Brain microvascular endothelial cell (primary cell): Measurements from ENCODE around the gene CHKA.
A peak's percentile ranks its signal among the peaks of the same experiment; 100 is the strongest.

ENCODE experiments used
- DNase-seq: peaks from one replicate; pipeline ENCODE4 v3.0.0-alpha.2; 2020
- H3K27ac ChIP-seq: fragments of 250-450 bp; sonication (Bioruptor Pico); 2 replicates; pipeline ENCODE4 v1.5.1; 2020; ENCODE audit warnings: mild to moderate bottlenecking, moderate library complexity
- H3K27me3 ChIP-seq: fragments of 250-450 bp; sonication (Bioruptor Pico); replicated peaks from 2 replicates; pipeline ENCODE4 v1.5.1; 2020; ENCODE audit warnings: mild to moderate bottlenecking
- H3K36me3 ChIP-seq: fragments of 250-450 bp; sonication (Bioruptor Pico); replicated peaks from 2 replicates; pipeline ENCODE4 v1.5.1; 2020; ENCODE audit warnings: mild to moderate bottlenecking
- H3K4me3 ChIP-seq: 2 replicates; pipeline ENCODE4 v1.5.1; 2011; ENCODE audit warnings: low read depth, mild to moderate bottlenecking, control low read depth, low read length, moderate library complexity
- CTCF ChIP-seq: IDR thresholded peaks from 2 replicates; pipeline ENCODE4 v1.5.1; 2011; ENCODE audit warnings: low read depth, mild to moderate bottlenecking, moderate library complexity, low read length, control low read depth, inconsistent platforms; ENCODE audit errors: missing control alignments
- in situ Hi-C: cut with HindIII; loops from 2 replicates; pipeline ENCODE4 v1.10.0; 2017; ENCODE audit warnings: low sequenced_read_pairs, low pct_ligation_motif_present

The CHKA gene

GRCh38 chr11:68047437-68048290, 73.5 kb downstream of the CHKA start:
- in situ Hi-C loops, result no loop called here
- TF ChIP-seq CTCF, result no peak
- Histone ChIP-seq H3K27ac (no peak overlapping the region), H3K36me3 (peaks cover 86% of the 10 kb centered on the region), H3K27me3 (no peaks in the 10 kb centered on the region), H3K4me3 (no peak overlapping the region)
- no peak for DNase-seq

GRCh38 chr11:68044898-68045351, 76.3 kb downstream of the CHKA start:
- no peaks in the 10 kb centered on the region for H3K27me3 ChIP-seq
- H3K27ac ChIP-seq, result no peak overlapping the region
- DNase-seq, result no peak
- in situ Hi-C loops, result no loop called here
- no peak for TF ChIP-seq CTCF
- no peak overlapping the region for H3K4me3 ChIP-seq
- peaks cover 69% of the 10 kb centered on the region for H3K36me3 ChIP-seq

DNA sequence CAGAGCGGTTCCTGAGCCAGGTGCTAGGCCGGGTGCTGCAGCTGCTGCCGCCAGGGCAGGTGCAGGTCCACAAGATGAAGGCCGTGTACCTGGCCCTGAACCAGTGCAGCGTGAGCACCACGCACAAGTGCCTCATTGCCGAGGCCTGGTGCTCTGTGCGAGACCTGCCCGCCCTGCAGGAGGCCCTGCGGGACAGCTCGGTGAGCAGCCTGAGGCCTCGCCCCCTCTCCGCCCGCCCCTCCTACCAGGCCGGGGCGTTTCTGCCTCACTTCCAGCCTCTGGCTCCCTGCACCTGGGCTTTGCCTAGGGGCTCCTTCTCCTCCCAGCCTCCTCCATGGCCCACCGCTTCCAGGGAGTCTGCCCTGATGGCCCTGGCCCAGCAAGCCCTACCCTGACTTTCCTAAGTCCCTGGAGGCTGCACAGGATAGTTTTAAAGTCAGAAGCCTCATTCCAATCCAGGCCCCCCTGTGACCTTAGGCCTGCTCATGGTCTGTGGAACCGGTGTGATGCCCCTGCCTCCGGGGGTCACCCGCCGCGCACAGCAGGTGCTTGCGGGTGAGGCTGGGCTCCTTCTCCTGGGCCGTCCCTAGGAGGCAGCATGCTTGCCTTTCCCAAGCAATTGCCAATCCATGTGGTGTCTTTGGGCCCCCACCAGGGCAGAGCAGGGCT, 76.9 kb downstream of the CHKA start:
- no peak for DNase-seq
- peak; percentile 22 for TF ChIP-seq CTCF
- in situ Hi-C loops, result no loop called here

GRCh38 chr11:68043349-68044144, 77.6 kb downstream of the CHKA start:
- DNase-seq, result peak; percentile 83
- no peak overlapping the region for H3K4me3 ChIP-seq
- H3K27me3 ChIP-seq, result no peaks in the 10 kb centered on the region
- peaks cover 55% of the 10 kb centered on the region for H3K36me3 ChIP-seq
- peak overlapping the region; percentile 82 for H3K27ac ChIP-seq
- TF ChIP-seq CTCF, result no peak
- in situ Hi-C loops, result no loop called here

More for the DNA sequence above, 76.9 kb downstream of the CHKA start:
- Histone ChIP-seq H3K27ac (no peak overlapping the region), H3K4me3 (no peak overlapping the region), H3K27me3 (no peaks in the 10 kb centered on the region), H3K36me3 (peaks cover 63% of the 10 kb centered on the region)

GRCh38 chr11:68043029-68043348, 78.2 kb downstream of the CHKA start:
- DNase-seq, result no peak
- Histone ChIP-seq H3K4me3 (no peak overlapping the region), H3K36me3 (peaks cover 51% of the 10 kb centered on the region), H3K27ac (peak overlapping the region; percentile 82), H3K27me3 (no peaks in the 10 kb centered on the region)
- no peak for TF ChIP-seq CTCF
- in situ Hi-C loops, result no loop called here
